SK-N-SH treated with all-trans-retinoic acid at 6 μM for 48 hours (cell line): ENCODE measurements around the gene COL7A1.

Experiments
- GLIS3 ChIP-seq: fragments of 250-450 bp; sonication (Bioruptor Pico); IDR thresholded peaks from 2 replicates; pipeline ENCODE4 v1.5.0; 2020; ENCODE audit warnings: mild to moderate bottlenecking, moderate library complexity
- TF ChIP-seq, protein P1 (sequence below): fragments of 250-450 bp; sonication (Bioruptor Pico); IDR thresholded peaks from 2 replicates; pipeline ENCODE4 v1.5.1; 2020; ENCODE audit warnings: low read depth, mild to moderate bottlenecking, moderate library complexity
- TF ChIP-seq, protein P2 (sequence below): fragments of 250-450 bp; sonication (Bioruptor Pico); IDR thresholded peaks from 2 replicates; pipeline ENCODE4 v1.5.1; 2021; ENCODE audit warnings: mild to moderate bottlenecking, moderate library complexity
- TF ChIP-seq, protein P3 (sequence below): fragments of 250-450 bp; sonication (Bioruptor Pico); IDR thresholded peaks from 2 replicates; pipeline ENCODE4 v1.5.0; 2020; ENCODE audit warnings: mild to moderate bottlenecking, moderate library complexity

DNA sequence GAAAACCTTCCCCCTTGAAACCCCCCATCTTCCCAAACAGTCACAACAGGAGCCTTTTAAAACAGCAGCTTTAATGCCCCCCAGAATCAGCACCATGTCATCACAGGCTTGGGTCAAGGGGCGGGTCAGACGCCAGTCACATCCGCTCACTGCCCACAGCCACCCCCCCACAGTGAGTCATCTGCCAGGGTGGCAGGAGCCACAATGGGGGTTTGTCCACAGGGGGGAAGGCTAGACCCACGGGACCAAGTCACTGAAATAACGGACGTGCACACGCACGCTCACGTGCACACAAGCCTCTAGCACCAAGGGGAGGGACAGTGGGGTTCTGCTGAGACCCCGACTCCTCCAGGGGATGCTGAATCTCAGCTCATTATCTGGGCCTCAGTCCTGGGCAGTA is 31.1 kb downstream of the COL7A1 start:
- TF ChIP-seq, protein P1, sequence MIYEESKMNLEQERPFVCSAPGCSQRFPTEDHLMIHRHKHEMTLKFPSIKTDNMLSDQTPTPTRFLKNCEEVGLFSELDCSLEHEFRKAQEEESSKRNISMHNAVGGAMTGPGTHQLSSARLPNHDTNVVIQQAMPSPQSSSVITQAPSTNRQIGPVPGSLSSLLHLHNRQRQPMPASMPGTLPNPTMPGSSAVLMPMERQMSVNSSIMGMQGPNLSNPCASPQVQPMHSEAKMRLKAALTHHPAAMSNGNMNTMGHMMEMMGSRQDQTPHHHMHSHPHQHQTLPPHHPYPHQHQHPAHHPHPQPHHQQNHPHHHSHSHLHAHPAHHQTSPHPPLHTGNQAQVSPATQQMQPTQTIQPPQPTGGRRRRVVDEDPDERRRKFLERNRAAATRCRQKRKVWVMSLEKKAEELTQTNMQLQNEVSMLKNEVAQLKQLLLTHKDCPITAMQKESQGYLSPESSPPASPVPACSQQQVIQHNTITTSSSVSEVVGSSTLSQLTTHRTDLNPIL (CRISPR knock-in tag) = no peak
- TF ChIP-seq GLIS3 = no peak
- TF ChIP-seq, protein P2, sequence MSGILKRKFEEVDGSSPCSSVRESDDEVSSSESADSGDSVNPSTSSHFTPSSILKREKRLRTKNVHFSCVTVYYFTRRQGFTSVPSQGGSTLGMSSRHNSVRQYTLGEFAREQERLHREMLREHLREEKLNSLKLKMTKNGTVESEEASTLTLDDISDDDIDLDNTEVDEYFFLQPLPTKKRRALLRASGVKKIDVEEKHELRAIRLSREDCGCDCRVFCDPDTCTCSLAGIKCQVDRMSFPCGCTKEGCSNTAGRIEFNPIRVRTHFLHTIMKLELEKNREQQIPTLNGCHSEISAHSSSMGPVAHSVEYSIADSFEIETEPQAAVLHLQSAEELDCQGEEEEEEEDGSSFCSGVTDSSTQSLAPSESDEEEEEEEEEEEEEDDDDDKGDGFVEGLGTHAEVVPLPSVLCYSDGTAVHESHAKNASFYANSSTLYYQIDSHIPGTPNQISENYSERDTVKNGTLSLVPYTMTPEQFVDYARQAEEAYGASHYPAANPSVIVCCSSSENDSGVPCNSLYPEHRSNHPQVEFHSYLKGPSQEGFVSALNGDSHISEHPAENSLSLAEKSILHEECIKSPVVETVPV (CRISPR knock-in tag) = no peak
- TF ChIP-seq, protein P3, sequence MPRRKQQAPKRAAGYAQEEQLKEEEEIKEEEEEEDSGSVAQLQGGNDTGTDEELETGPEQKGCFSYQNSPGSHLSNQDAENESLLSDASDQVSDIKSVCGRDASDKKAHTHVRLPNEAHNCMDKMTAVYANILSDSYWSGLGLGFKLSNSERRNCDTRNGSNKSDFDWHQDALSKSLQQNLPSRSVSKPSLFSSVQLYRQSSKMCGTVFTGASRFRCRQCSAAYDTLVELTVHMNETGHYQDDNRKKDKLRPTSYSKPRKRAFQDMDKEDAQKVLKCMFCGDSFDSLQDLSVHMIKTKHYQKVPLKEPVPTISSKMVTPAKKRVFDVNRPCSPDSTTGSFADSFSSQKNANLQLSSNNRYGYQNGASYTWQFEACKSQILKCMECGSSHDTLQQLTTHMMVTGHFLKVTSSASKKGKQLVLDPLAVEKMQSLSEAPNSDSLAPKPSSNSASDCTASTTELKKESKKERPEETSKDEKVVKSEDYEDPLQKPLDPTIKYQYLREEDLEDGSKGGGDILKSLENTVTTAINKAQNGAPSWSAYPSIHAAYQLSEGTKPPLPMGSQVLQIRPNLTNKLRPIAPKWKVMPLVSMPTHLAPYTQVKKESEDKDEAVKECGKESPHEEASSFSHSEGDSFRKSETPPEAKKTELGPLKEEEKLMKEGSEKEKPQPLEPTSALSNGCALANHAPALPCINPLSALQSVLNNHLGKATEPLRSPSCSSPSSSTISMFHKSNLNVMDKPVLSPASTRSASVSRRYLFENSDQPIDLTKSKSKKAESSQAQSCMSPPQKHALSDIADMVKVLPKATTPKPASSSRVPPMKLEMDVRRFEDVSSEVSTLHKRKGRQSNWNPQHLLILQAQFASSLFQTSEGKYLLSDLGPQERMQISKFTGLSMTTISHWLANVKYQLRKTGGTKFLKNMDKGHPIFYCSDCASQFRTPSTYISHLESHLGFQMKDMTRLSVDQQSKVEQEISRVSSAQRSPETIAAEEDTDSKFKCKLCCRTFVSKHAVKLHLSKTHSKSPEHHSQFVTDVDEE = no peak
